SK-MEL-5 (cell line): ENCODE measurements around the gene BFSP1. TPM values are rescaled to one million over a fixed set of nuclear protein-coding genes. Genes with fewer than 3 reads are reported as not detected.

ENCODE experiments used
- DNase-seq: peaks from one replicate; pipeline ENCODE4 v3.0.0-alpha.2; 2016; ENCODE audit warnings: low read depth, low spot score
- in situ Hi-C: cut with HindIII; loops from 2 replicates; pipeline ENCODE4 v1.10.0; 2016; ENCODE audit warnings: low sequenced_read_pairs, high pct_unique_total_duplicates, low pct_unique_long_range_greater_than_20kb
- total RNA-seq: library from RNA; depleted of rRNA; stranded (reverse); fragments of >200 nt; shearing (Covaris generic); gene quantifications from 2 replicates; pipeline ENCODE4 v1.2.3, GENCODE V29; 2014

The BFSP1 gene
- total RNA-seq, 1 experiment from 2014 or later, result 14.3 TPM

- no peak for DNase-seq
- in situ Hi-C loops, result no loop called here
Observed at GRCh38 chr20:17531665-17532025, 466 bp upstream of the BFSP1 start.

- no peak for DNase-seq
- in situ Hi-C loops, result no loop called here
Observed at GRCh38 chr20:17530153-17530552, 1.0 kb downstream of the BFSP1 start.

DNA sequence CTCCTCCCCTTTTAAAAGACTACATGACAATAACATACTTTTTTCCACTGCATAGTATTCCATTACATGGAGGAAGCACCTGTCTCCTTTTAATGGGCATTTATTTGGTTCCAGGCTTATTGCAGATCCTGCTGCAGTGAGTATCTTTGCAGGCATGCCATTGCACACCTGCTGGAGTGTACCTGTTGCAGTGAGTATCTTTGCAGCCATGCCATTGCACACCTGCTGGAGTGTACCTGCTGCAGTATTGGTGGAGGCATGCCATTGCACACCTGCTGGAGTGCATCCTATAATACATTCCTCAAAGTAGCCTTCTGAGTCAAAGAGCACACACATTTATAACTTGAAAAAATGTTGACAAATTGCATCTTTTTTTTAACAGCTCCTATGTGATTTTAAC, 1.6 kb downstream of the BFSP1 start:
- in situ Hi-C loops, result loop anchor here (10.0 kb wide), 1 partner anchor 375 kb away; no protein-coding TSS in a partner anchor
- no peak for DNase-seq

DNA sequence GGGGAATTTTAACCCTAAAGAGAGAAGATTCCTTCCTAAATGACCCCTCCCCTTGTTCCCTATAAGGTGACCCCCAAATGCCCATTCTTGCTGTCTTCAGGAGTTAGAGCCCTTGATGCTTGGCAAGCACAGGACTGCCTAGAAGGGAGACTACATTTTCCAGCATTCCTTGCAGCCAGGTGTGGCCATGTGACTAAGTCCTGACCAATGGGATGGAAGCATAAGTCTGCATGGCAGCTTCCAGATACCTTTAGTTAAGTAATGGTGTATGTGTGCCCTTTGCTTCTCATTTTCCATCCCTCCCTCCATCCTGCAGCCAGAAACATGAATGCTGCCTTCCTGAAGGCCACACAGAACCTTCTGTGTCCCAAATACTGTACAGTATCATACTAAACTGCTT, 5.5 kb downstream of the BFSP1 start:
- in situ Hi-C loops, result loop anchor here (10.0 kb wide), 1 partner anchor 379 kb away; no protein-coding TSS in a partner anchor
- peak; percentile 76 for DNase-seq

DNA sequence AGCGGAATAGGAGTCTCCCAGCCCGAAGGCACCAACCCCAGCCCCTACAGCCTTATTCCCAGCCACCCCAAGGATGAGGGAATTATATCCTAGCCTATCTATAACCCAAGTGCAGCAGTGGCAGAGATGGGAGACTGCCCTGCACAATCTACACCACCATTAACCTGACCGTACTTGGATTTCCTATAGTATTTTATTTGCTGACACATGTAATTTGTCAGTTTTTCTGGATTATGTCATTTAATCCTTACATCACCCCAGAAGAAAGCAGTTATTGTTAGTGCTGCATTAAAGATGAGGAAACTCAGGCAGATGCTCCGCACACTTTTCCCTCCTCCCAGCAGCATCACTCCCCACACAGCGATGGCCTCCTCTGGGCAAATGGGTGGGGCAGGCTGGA, 6.0 kb downstream of the BFSP1 start:
- in situ Hi-C loops, result loop anchor here (10.0 kb wide), 1 partner anchor 380 kb away; no protein-coding TSS in a partner anchor
- DNase-seq, result no peak

- no peak for DNase-seq
- in situ Hi-C loops, result loop anchor here (10.0 kb wide), 1 partner anchor 380 kb away; no protein-coding TSS in a partner anchor
Observed at GRCh38 chr20:17524560-17524959, 6.6 kb downstream of the BFSP1 start.

- DNase-seq, result no peak
- in situ Hi-C loops, result loop anchor here (10.0 kb wide), 1 partner anchor 381 kb away; no protein-coding TSS in a partner anchor
Observed at GRCh38 chr20:17523326-17523725, 7.9 kb downstream of the BFSP1 start.

DNA sequence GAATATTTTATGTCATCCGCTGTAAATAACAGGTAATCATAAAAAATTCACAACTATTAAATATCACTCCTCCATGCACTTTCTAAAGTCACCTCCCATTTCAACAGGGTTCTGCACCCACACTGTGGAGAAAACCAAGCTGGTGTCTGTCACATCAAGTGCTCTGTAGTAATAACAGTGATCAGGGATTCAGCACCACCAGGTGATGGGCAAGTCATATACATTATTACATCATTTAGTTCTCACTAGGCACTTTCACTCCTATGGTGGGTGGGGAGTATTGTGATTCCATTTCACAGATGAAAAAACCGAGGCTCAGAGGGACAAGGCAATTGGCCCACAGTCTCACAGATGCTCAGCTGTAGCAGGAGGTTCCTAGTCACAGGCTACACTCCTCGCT, 8.7 kb downstream of the BFSP1 start:
- in situ Hi-C loops, result loop anchor here (10.0 kb wide), 1 partner anchor 382 kb away; no protein-coding TSS in a partner anchor

GRCh38 chr20:17520583-17520982, 10.6 kb downstream of the BFSP1 start:
- in situ Hi-C loops, result loop anchor here (10.0 kb wide), 1 partner anchor 384 kb away; no protein-coding TSS in a partner anchor
- peak; percentile 46 for DNase-seq

More for the DNA sequence above, 8.7 kb downstream of the BFSP1 start:
- DNase-seq, result no peak

- in situ Hi-C loops, result loop anchor here (10.0 kb wide), 1 partner anchor 385 kb away; no protein-coding TSS in a partner anchor
Observed at GRCh38 chr20:17519606-17520285, 11.4 kb downstream of the BFSP1 start.

DNA sequence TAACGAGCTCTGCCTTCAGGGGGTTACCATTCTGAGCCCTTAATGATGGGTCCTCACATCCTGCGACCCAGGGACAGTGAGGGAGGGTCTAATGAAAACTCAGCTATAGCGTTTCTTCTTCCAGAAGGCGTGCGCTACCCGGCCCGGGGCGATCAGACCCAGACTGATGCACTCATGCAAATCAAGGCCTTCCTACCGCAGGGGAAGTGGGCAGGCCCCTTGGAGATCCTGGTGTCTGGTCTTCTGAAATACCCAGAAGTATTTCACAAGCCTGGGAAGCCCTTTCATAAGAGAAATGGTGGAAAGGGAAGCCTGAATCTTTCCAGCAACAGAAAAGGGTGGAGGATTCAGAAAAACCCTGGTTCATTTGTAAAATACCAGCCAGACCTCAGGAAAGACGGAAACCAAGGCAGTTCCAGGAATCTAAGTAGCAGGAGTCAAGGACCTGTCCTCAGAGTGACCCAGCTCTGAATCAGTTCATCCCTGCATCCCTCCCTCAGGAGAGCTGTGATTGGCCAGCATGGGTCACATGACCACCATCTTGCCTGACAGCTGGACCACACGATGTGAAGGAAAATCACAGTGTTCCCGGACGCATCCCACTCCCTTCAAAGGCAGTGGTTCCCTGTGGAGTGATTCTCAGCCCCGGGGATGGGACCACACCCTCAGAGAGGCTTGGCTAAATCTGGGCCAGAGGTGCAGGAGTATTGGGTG, 12.7 kb downstream of the BFSP1 start:
- DNase-seq, result peak; percentile 26
- in situ Hi-C loops, result no loop called here

More at GRCh38 chr20:17519606-17520285, 11.4 kb downstream of the BFSP1 start:
- DNase-seq, result no peak

DNA sequence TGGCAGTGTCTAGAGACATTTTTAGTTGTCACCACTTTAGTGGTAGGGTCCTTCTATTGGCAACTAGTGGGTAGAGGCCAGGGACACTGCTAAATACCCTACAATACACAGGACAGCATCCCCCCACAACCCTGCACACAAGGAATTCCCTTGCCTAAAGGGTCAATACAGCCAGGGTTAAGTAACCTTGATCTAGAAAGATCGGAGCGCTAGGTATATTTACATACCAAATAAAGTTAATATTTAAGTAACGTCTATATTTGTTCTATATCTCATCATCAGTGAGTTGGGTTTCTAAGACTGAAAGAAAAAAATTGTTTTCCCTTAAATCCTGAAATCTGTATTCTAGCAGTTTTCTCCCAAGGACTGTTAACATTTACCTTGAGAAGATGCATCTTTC, 16.1 kb downstream of the BFSP1 start:
- in situ Hi-C loops, result no loop called here
- DNase-seq, result no peak

- in situ Hi-C loops, result no loop called here
- no peak for DNase-seq
Observed at GRCh38 chr20:17513939-17514338, 17.2 kb downstream of the BFSP1 start.

- in situ Hi-C loops, result no loop called here
- DNase-seq, result no peak
Observed at GRCh38 chr20:17511401-17511800, 19.8 kb downstream of the BFSP1 start.

DNA sequence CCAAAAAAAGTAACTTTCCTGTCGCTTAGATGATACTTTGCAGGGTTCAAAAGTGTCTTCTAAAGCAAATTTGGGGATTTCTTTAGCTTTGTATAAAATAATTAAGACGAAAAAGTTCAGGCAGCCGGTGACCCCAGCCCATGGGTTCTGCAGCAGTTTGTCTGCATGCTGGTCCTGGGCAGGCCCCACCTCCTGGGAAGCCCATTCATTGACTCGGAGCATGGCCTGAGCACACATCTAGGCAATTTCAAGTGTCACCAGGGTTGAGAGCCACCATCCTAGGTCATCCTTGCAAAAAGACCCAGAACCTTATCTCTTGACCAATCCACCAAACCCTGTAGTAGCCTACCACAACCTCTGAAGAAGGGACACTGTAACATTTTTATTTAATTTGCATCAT, 20.6 kb downstream of the BFSP1 start:
- in situ Hi-C loops, result no loop called here
- no peak for DNase-seq

DNA sequence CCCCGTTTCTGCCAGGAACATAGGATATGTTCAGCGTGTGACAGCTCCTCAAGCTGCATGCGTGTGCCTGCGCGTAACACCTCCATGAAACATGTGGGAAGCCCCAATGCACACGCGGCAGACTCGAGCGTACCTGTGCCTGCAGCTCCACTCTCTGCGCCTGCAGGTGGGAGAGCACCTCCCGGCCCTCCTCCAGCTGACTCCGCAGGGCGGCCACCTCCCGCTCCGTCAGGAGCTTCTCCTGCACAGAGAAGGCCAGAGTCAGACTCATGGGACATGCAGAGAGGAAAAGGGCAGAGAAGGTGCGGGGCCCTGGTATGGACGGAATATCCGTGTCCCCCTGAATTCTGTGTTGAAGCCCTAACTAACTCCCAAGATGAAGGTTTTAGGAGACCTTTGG, 22.4 kb downstream of the BFSP1 start:
- in situ Hi-C loops, result no loop called here
- DNase-seq, result no peak

DNA sequence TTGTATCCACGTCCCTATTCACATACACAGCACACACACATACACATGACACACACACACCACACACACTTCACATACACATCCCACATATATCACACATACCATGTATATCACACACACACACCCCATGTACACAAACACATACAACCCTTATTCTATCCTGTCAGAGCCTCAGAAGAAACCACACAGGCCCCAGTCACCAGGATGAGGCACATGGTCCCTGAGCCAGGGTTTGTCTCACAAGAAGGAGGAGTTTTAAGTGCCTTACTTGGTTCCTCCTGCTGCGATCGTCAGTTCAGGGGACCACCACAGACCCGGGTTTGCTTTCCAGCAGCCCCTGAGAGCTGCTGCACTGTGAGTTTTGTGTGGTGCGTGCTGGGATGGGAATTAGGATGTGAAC, 23.6 kb downstream of the BFSP1 start:
- no peak for DNase-seq
- in situ Hi-C loops, result no loop called here

GRCh38 chr20:17507032-17507431, 24.1 kb downstream of the BFSP1 start:
- no peak for DNase-seq
- in situ Hi-C loops, result no loop called here
